ENCODE data around the gene BRD3.

Gene BRD3

DNA sequence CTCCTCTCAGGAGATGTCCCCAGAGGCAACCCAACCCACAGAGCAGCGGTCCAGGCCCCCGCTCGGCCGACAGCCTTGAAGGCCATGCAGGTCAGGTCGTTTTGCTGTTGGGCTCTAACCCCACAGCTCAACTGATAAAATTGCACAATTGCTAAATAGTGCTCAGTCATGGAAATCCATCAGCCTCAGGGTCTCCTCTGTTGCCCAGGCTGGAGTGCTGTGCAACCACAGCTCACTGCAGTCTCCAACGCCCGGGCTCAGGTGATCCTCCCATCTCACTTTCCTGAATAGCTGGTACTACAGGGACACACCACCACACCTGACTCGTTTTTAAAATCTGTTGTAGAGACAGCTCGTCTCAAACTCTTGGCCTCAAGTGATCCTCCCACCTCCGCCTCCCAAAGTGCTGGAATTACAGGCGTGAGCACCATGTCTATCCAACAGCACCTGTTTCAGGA, 24.3 kb downstream of the BRD3 start:
- no peaks in the 10 kb centered on the region for H3K27me3 Mint-ChIP-seq
- peaks cover 9% of the 10 kb centered on the region in 2 donors for H3K9me3 Mint-ChIP-seq
- H3K36me3 Mint-ChIP-seq: peaks cover 48 to 54% of the 10 kb centered on the region in 2 donors
- H3K4me3 Mint-ChIP-seq: no peak overlapping the region
- DNase-seq: no peak
- H3K27ac Mint-ChIP-seq: no peak overlapping the region
- no peak for ATAC-seq (replicated peaks)
- H3K4me1 Mint-ChIP-seq: no peaks in the 10 kb centered on the region

DNA sequence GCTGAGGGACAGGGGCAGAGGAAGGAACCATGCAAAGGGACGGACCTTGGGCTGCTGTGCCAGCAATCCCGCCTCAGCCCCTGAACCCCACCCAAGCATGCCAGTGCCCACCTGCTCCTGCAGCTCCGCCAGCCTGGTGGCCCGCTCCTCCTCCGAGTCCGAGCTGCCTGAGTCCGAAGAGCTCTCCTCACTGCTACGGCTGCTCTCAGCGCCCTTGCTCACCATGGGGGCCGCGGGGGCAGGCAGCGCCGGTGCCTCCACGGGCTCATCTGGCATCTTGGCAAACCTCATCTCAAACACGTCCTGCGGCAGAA, 26.2 kb downstream of the BRD3 start:
- Mint-ChIP-seq H3K4me3 (no peak overlapping the region), H3K27me3 (no peaks in the 10 kb centered on the region), H3K9me3 (peaks cover 9% of the 10 kb centered on the region in 2 donors), H3K27ac (no peak overlapping the region), H3K36me3 (peaks cover 53 to 56% of the 10 kb centered on the region in 2 donors), H3K4me1 (no peaks in the 10 kb centered on the region)
- no peak for DNase-seq
- no peak for ATAC-seq (replicated peaks)

DNA sequence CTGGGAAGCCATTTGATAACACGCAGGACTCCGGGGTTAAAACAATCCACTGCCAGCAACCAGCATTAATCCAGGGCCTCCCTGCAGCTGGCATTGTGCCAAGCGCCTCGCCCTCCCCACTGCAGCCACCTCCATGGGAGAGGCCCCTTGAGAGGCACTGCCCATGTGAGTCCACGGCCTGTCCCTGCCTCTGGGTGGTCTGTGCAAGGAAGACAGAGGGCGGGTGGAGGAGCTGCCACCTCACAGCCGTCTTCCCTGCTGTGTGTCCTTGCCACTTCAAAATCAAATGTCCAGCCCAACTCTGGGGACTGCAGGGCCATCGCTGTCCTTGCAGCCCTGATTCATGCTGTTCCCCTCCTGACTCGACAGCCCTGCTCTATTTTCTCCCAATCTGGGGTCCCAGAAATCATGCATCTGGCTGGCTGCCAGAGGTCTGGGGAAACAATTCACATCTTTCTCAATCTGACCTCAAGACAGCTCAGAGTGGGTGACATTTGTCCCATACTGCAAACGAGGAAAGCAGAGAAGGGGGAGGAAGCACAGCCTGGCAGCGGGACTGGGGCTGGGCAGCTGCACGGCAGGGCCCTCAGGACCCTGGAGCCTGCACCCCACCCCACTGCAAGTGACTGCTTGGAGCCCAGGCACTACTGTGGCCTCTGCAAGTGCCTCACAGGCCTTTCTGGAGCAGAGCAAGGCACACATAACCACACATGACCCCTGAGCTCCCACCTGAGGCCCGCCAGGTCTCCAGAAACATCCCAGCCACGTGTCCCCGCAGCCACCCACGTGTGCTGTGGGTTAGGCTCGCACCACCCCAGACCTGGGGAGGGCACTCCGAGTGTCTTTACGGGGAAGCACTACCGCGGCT, 26.8 kb downstream of the BRD3 start:
- DNase-seq (no peak), ATAC-seq (replicated peaks) (no peak)
- no peak overlapping the region for H3K27ac Mint-ChIP-seq
- no peaks in the 10 kb centered on the region for H3K27me3 Mint-ChIP-seq
- H3K4me3 Mint-ChIP-seq: no peak overlapping the region
- no peaks in the 10 kb centered on the region for H3K4me1 Mint-ChIP-seq
- H3K9me3 Mint-ChIP-seq: peaks cover 9 to 11% of the 10 kb centered on the region in 2 donors
- peaks cover 54 to 61% of the 10 kb centered on the region in 2 donors for H3K36me3 Mint-ChIP-seq

DNA sequence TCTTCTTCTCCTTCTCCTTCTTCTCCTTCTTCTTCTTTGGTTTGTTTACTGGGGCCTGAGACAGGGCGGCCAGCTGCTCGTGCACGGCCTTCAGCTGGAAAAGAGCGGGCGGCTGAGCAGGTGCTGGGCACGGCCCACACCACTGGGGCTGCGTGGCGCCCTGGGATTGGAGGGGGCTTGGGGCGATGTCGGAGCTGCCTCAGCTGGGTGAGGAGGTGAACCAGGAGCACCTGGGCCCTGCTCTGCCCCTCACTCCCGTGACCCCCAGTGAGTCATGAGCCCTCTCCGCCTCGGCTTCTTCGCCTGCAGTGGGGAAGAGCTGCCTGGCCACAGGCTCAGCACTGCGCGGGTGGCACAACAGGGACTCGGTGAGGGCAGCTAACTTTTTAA, 27.7 kb downstream of the BRD3 start:
- no peak for ATAC-seq (replicated peaks)
- no peak overlapping the region for H3K4me3 Mint-ChIP-seq
- no peaks in the 10 kb centered on the region for H3K27me3 Mint-ChIP-seq
- no peaks in the 10 kb centered on the region for H3K4me1 Mint-ChIP-seq
- DNase-seq: no peak
- no peak overlapping the region for H3K27ac Mint-ChIP-seq
- H3K36me3 Mint-ChIP-seq: peaks cover 58 to 67% of the 10 kb centered on the region in 2 donors
- H3K9me3 Mint-ChIP-seq: peaks cover 9 to 11% of the 10 kb centered on the region in 2 donors

DNA sequence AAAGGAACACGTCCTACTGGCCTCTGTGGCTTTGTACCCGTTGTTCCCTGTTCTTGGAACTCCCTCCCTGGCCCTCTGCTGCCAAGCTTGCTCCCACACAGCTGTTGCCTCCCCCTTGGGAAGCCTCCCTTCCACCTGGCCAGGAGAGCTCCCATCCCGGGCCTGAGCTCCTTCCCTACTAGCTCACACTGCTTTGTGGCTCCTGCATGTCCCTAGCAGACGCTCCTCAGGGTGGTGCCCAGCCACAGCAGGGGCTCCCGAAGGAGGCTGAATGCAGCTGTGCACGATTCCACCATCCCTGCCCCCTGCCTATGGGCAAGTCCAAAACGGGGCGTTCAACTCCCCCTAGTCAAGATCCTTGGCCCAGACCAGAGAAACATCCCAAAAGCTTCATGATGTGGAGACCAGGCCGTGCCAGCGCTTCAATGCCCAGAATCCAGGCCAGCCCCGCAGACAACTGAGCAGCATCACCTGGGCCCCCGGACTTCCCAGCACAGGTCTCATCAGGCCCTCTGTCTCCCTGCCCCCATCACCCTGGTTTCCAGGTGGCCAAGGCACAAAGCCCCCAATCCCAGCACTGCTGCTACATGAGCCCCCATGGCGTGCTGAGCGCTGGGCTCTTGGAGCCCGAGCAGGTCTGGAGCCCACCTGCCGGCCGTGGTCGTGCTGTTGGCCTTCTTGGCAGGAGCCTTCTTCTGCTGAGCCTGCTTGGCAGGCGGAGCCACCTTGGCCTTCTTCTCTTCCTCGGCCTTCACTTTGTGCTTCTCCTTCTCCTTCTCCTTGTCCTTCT, 28.2 kb downstream of the BRD3 start:
- no peaks in the 10 kb centered on the region for H3K4me1 Mint-ChIP-seq
- no peak overlapping the region for H3K4me3 Mint-ChIP-seq
- H3K9me3 Mint-ChIP-seq: peaks cover 9 to 11% of the 10 kb centered on the region in 2 donors
- no peak overlapping the region for H3K27ac Mint-ChIP-seq
- DNase-seq: no peak
- H3K27me3 Mint-ChIP-seq: no peaks in the 10 kb centered on the region
- no peak for ATAC-seq (replicated peaks)
- H3K36me3 Mint-ChIP-seq: peaks cover 56 to 65% of the 10 kb centered on the region in 2 donors

DNA sequence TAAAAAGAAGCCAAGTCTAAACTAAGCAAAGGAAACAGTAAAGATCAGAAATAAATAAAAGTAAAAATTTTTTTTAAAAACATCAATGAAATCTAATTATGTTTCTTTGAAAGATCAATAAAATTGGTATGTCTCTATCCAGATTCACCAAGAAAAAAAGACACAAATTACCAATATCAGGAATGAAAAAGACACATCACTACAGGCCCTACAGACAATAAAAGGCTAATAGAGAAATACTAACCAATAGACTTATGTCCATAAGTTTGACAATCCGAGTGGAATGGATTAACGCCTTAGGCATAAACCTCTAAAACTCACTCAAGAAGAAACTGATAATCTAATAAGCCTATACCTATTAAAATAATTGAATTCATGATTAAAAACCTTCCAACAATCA, 30.2 kb downstream of the BRD3 start:
- no peak overlapping the region for H3K27ac Mint-ChIP-seq
- no peaks in the 10 kb centered on the region for H3K27me3 Mint-ChIP-seq
- peaks cover 58 to 70% of the 10 kb centered on the region in 2 donors for H3K36me3 Mint-ChIP-seq
- peaks cover 9 to 11% of the 10 kb centered on the region in 2 donors for H3K9me3 Mint-ChIP-seq
- no peaks in the 10 kb centered on the region for H3K4me1 Mint-ChIP-seq
- H3K4me3 Mint-ChIP-seq: no peak overlapping the region
- ATAC-seq (replicated peaks) (no peak), DNase-seq (no peak)

DNA sequence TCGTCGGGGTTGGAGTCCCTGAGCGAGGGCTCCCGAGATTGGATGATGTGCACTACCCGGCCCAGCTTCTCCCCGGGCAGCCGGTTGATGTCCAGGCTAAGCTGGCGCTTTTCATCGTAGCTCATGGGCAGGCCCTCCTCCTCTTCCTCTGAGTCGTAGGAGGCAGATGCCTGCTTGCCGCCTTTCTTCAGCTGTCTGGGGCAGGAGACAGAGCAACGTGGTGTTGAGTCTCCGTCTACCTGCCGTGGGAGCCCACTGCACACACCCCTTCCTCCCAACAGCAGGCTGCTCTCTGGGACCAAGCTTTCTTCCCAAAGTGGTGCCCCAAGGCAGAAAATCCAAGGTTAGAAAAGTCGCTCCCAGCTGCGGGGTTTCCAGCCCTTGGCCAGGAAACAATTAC, 31.7 kb downstream of the BRD3 start:
- H3K4me1 Mint-ChIP-seq: no peaks in the 10 kb centered on the region
- no peak for DNase-seq
- H3K4me3 Mint-ChIP-seq: no peak overlapping the region
- no peak overlapping the region for H3K27ac Mint-ChIP-seq
- ATAC-seq (replicated peaks): no peak
- peaks cover 9 to 11% of the 10 kb centered on the region in 2 donors for H3K9me3 Mint-ChIP-seq
- no peaks in the 10 kb centered on the region for H3K27me3 Mint-ChIP-seq
- peaks cover 56 to 67% of the 10 kb centered on the region in 2 donors for H3K36me3 Mint-ChIP-seq

DNA sequence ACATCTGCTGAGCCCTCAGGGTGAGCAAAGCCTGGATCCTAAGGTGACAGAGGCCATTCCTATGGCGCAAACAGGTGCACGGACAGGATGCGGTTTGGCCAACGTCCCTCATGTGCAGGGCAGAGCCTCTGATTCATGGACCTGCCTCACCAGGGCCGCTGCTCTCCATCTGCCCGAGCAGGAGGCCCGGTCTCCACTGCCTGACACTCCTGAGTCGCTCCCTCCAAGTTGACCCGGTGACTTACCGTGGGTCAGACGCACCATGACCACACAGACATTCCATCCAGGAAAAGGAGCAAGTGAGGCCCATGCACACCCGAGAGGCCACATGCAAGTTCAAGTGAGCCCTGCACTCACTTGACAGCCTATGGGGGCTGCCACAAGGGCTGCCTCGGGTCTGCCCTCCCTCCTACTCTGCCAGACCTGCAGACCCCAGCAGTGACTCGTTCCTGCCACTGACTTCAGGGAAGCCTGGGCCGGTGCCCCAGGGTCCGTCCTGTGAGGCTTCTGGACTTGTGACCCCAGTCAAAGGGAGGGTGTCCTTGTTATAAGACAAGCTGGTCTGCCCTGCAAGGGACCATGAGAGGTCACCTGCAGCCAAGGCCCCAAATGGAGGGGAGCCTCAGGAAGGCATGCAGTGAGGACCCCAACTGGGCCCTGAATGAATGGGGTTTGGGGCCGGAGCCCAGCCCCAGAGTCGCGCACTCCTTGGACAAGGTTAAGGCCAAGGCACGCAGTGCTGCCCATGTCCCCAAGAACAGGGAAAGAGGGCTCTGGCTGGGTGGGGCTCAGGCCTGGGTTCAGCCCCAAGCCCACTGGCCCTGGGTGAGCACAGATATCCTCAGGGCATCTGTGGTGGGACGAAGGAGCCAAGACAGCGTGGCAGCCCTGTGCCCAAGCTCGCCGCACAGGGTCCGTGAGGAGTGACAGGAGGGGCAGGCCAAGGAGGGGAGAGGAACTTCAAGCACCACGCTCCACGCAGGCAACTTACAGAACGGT, 32.5 kb downstream of the BRD3 start:
- no peaks in the 10 kb centered on the region for H3K27me3 Mint-ChIP-seq
- peak overlapping the region; percentile 31 for H3K27ac Mint-ChIP-seq
- no peak for DNase-seq
- peaks cover 9 to 11% of the 10 kb centered on the region in 2 donors for H3K9me3 Mint-ChIP-seq
- no peak for ATAC-seq (replicated peaks)
- H3K4me1 Mint-ChIP-seq: no peaks in the 10 kb centered on the region
- H3K36me3 Mint-ChIP-seq: peaks cover 52 to 67% of the 10 kb centered on the region in 2 donors
- no peak overlapping the region for H3K4me3 Mint-ChIP-seq

DNA sequence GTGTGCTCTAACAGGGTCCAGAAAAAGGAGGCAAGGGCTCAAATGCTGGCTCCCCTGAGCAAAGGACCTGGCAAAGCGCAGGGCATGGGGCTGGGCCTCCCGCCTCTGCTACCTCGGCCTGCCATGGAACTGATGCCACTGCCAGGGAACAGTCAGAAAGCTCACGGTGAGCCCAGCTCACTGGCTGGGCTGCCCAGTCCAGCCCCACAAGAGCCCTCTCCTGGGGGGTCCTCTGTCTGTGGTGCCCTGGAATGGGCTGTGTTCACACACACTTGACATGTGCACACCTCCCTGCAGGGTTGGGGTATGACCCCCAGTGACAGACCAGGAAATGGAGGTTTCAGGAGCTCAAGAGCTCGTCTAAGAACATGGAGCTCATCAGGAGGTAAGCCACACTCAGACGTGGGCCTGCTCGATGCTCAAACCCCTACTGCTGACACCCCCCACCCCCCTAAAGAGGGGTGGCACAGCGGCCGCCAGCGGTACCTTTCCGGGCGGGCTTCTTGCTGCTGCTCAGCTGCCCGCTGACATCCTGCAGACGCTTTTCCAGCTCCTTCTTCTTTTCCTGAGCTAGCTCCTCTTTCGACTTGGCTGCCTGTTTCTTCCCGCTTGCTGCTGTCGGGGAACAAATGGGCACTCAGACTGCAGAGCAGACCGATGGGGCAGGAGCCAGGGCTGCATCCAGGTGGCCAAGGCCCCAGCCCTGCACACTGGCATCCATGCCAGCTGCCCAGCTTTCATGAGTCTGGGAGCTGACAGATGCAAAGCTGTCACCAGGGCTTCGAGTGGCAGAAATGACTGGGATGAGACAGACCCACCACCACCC, 33.4 kb downstream of the BRD3 start:
- no peak for ATAC-seq (replicated peaks)
- H3K27me3 Mint-ChIP-seq: no peaks in the 10 kb centered on the region
- peaks cover 7 to 8% of the 10 kb centered on the region in 2 donors for H3K9me3 Mint-ChIP-seq
- DNase-seq: no peak
- no peak overlapping the region for H3K27ac Mint-ChIP-seq
- H3K36me3 Mint-ChIP-seq: peaks cover 43 to 58% of the 10 kb centered on the region in 2 donors
- no peak overlapping the region for H3K4me3 Mint-ChIP-seq
- no peaks in the 10 kb centered on the region for H3K4me1 Mint-ChIP-seq

DNA sequence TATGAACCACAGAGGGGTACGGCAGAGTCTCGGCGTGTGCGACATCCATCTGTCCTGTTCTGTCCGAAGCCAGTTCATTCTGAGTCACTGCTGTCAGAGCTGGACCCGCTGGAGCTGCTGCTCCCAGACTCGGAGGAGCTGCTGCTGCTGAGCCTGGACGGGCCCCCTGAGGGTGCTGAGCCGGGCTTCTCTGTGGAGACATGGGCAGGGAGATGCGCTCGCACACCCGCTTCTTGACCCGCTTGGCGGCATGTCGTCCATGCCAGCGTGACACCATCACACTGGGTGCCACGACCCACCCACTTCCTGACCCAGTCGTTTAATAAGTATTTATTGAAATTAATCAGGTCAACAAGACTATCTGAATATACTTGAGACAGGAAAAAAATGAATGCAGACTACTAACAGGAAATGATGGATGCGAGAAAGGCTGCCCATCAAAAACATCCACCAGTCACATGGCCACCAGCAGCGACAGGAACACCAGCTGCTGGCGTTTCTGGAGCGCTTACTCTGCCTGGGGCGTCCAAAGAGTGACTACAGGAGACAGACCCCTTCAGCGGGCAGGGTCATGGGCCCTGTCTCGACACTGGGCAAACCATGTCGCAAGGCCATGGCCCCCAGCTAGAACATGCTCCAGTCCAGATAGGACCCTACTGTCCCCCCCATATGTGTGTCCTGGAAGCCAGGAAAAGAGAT, 34.2 kb downstream of the BRD3 start:
- no peak for ATAC-seq (replicated peaks)
- Mint-ChIP-seq H3K4me1 (no peaks in the 10 kb centered on the region), H3K27ac (no peak overlapping the region), H3K9me3 (peaks cover 0 to 2% of the 10 kb centered on the region in 2 donors), H3K27me3 (no peaks in the 10 kb centered on the region), H3K4me3 (no peak overlapping the region), H3K36me3 (peaks cover 39 to 54% of the 10 kb centered on the region in 2 donors)
- DNase-seq: no peak

DNA sequence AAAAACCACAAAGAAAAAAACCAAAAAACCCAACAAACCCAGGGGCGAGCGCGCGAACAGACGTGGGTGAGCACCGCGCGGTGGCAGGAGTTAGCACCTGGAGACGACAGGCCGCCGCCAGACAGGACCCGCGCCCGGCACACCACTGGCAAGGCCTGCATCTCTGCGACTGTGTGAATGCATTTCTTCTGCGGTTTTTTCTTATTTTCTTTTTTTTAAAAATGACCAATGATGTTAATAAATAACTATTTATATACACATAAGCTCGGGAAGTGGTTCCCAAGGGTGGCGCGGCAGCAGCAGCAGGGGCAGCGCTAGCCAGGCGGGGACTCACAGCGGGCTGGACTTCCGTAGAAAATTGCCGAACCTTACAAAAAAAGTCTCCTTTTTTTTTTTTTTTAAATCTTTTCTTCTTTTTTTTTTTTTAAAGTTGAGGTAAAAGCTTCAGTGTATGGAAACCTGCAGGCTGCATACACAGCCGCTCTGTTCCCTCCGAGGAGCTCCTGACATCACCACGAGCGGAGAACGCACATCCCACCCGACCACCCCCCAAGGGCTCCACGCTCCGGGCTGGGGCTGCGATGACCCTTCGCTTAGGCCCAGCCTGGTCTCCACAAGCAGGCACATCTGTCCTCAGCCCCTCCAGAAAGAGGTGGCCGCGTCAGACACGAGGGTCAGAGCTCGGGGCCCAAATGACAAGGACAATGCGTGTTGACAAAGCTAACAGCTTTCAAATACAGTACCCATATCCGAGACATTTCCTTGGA, 35.2 kb downstream of the BRD3 start:
- H3K4me3 Mint-ChIP-seq: no peak overlapping the region
- ATAC-seq (replicated peaks): no peak
- H3K4me1 Mint-ChIP-seq: peaks cover 0 to 4% of the 10 kb centered on the region in 2 donors
- H3K27me3 Mint-ChIP-seq: no peaks in the 10 kb centered on the region
- H3K9me3 Mint-ChIP-seq: peaks cover 0 to 2% of the 10 kb centered on the region in 2 donors
- DNase-seq: no peak
- H3K36me3 Mint-ChIP-seq: peaks cover 29 to 49% of the 10 kb centered on the region in 2 donors
- no peak overlapping the region for H3K27ac Mint-ChIP-seq

DNA sequence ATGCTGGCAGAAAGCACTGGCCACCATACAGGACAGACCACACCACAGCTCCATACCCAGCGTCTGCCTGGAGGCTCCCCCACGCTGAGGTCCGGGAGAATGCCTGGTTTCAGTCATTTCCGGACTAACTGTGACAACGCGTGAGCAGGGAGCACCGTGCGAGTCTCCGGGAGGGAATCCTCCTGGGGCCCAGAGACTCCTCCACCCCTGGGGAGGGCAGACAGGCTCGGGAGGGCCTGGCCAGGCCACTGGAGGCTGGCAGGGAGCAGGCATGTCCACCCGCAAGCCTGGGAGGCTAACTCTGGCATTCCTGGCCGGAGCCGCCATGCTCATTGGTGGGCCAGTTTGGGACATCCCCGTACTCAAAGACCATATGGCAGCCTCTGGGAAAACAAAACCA, 36.0 kb downstream of the BRD3 start:
- ATAC-seq (replicated peaks): no peak
- no peak overlapping the region for H3K27ac Mint-ChIP-seq
- H3K27me3 Mint-ChIP-seq: no peaks in the 10 kb centered on the region
- peaks cover 26 to 45% of the 10 kb centered on the region in 2 donors for H3K36me3 Mint-ChIP-seq
- H3K4me1 Mint-ChIP-seq: peaks cover 0 to 5% of the 10 kb centered on the region in 2 donors
- H3K4me3 Mint-ChIP-seq: no peak overlapping the region
- no peak for DNase-seq
- peaks cover 0 to 2% of the 10 kb centered on the region in 2 donors for H3K9me3 Mint-ChIP-seq
